HG03558 (cell line): Measurements from ENCODE around the gene ABCC12.
"Not testable (repeated sequence)": the region's sequence is repeated elsewhere in the genome, so short reads cannot be mapped to it uniquely, and the experiment has no call there.

Experiments used
- ATAC-seq: cut with Tn5 transposase; IDR thresholded peaks from one replicate; pipeline ENCODE4 v1.9.1; 2021; ENCODE audit warnings: moderate number of reproducible peaks; ENCODE audit not compliant: unreplicated experiment; ENCODE audit errors: extremely low read depth

ABCC12 gene

DNA sequence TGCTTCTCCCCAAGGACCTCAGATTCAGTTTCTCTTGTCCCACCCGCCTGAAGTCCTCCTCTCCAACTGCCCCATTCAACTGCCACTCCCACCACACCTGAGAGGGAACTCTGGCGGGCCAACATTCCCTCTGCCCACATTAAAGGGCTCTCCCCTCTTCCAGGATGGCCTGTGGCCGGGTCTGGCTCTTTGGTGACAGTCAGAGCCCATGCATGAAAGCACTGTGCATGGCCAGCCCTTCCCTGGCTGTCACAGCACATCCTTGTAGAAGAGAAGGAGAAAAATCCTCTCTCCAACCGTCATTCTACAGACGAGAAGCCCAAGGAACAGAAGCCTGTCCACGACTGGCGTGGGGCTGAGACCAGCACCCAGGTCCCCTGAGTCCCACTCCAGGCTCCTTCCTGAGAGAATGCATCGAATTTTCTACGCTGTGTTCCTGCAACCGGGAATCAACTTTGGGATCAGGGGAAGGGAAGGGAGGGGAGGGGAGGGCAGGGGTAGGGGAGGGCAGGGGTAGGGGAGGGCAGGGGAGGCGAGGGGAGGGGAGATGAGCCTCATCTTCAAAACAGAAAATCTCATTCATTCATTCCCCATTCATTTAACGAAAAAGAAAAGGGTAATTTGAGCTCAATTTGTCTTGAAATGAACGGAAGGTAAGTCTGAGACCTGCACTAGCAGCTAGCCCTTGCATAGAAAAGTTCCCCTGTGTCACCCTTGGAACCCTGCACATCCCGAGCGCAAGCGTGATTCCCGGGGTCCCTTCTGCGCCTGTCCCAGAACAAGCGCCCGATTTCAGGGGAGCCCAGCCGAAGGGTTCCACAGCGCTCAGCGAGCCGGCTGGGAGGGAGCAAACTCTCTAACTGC, at the start of gene ABCC12:
ABCC12 (minus strand) TSS at position 68 of the 864 bp plus-strand sequence. CDS start 9,569 bp downstream, outside the sequence.
- ATAC-seq: no peak

DNA sequence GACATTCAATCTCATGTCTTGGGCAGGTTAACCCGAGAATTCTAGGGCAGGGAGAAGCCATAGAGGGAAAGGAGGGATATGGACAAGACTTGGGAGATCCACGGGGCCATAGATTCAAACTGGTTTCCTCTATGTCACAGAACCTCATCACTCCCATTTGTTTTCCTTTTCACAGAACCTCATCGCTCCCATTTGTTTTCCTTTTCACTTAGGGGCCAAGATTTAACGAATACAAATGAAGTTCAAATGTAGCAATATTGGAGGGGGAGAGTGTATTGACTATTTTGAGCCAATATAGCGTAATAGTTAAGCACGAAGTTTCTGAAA, 49.0 kb upstream of the ABCC12 start:
- no peak for ATAC-seq

DNA sequence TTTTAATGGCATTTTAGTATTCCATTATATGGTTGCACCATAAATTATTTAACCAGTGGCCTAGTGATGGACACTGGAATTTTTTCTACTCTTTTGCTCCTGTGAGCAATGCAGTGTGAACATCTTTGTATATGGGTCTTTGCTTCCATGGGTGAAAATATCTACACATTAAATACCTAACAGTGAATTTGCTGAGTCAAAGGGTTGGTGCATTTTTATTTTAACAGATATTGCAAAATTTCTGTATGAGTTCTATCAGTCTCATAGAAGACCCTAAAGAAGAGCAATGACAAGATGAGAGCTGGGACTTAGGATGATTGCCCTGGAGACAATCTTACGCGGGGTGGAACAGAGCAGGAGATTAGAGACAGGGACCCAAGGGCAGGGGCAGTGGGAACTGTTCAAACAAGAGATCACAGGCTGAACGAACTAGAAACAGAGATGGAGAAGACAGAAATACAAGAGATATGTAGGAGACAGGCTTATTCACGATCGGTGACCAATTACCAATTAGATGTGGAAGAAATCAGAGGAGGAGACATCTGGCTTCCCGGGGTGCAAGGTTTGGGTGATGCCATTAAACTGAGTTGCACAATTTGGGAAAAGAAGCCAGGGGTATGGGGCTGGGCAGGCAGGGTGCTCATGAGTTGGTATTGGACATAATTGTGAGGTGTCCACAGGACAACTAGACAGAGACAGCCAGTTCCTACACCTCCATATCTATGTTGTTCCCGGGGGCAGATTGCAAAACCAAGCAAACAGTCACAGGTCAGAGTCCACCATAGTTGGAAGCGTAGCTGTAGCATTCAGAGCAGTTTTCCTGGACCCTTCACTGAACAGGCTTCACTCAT, 48.4 kb upstream of the ABCC12 start:
- no peak for ATAC-seq

DNA sequence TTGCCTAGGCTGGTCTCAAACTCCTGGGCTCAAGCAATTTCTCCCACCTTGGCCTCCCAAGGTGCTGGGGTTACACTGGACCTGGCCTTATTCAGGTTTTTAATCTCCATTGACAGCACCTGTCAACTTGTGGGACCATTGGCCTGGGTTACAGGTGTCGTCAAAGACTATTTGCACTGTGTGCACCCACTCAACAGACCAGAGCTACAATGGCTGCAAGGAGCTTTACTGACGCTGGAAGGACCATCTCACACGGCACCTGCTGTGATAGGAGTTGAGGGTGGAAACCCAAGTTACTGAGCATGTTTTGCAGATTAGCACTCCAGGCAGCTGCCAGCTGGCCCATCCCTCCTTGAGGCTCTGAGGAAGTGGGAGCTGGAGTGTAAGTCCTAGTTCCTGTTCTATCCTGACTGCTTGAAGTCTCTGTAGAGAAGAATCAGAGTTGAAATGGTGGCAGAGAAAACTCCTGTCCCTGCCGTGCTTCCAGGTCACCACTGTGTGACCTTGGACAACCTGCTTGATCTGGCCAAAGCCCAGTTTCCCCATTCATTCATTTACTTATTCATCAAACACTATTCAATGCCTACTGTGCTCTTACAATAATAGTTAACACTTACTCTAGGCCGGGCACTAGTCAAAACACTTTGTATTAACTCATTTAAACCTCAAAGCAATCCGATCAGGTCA, 45.9 kb upstream of the ABCC12 start:
- no peak for ATAC-seq

DNA sequence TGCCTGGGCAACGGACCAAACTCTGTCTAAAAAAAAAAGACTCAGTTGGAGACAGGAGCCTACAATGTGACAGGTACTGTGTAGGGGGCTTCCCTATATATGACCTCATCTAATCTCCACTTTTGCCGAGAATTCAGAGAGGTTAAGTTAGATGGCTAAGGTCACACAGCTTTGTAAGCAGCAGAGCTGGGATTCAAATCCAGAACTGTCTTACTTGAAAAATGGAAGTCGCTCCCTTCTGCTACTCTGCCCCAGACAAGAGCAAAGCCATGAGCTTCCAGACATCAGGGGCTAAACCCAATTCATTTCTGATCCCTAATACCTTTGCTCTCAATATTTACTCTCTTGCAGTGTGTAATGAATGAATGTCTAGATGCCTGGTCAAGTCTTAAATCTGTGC, 41.5 kb upstream of the ABCC12 start:
- no peak for ATAC-seq

DNA sequence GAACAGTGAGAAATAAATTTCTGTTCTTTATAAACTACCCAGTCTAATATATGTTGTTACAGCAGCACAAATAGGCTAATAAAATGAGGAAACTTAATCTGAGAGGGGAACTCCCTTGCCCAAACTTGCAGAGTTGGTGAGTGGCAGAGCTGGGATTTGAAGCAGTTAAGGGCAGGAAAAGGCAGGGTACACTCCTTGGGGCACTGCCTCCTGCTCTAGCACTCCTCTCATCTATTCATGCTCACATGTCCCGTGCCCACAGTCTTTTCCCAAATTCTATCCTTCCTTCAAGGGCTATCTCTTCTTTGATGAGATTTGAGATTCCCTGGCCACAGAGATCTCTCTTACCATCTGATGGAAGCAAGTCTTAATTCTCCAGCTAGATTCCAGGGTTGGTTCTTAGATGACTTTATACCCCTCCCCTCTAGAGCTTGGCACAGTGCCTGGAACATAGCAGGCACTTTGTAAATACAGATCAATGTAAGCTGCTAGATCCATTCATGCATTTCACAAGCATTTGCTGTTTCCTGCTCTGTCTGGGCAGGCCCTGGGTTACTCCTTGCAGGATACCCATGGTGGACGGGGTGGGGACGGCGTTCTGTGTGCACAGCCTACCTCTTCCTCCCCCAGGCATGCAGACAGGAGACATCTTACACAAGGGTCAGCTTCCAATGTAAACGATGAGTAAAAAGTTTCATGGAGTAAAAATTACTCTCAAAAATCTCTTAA, 39.2 kb upstream of the ABCC12 start:
- no peak for ATAC-seq

DNA sequence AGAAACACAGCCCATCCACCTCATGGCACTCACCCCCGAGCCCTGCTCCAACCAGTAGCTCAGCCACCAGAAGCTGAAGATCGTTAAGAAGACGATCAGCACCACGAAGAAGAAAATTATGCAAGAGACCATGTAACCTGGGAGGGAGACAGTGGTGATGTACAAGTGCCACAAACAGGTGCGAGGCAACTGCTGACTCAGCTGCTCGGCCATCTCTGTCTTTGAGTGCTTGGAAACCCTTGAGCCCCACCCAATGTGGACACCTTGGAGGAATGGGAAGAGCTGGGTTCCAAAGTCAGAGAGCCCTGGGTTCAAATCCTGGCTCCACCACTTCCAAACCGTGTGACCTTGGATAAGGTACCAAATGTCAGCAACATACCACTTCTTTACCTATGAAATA, 38.1 kb upstream of the ABCC12 start:
- no peak for ATAC-seq

DNA sequence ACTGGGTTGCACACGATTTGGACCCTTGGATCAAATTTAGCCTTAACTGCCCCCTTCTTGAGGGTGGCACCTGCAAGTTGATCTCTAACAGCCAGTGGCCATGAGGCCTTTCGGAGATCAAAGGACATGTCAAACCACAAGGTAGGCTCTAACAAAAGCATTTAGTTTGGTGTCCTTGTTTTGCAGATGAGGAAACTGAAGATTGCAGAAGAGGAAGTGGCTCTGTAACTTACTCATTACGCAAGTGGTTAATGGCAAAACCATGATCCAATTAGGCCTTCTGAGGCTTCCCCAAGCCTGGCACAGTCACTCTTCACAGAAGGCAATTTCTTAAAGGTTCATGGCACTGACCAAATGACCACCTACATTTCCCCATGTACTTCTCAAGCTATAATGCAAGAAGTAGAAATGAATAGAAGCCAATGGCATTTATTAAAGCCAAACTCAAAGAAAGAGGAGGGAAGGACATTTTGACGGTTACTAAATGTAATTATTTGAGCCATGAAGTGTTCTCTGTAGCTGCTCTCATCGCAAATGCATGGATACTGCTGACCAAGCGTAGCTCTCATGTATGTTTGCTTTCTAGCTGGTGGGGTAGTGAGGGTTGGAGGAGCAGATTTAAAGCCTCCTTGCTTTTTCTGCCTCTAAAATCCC, 32.8 kb upstream of the ABCC12 start:
- peak; percentile 86 for ATAC-seq

DNA sequence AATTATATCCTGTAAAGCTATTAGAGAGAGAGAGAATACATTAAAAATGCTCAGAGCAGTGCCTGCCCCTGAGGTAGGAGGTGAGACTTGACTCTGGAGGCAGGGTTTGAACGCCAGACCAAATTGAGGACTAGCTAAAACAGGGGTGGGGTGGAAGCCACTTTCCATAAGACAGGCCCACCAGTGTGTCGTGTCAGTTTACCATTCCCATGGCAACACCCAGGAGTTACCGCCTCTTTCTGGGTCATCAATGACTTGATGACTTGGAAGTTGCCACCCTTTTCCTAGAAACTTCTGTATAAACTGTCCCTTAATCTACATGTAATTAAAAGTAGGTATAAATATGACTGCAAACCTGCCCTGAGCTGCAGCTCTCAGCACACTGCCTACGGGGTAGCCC, 32.0 kb upstream of the ABCC12 start:
- ATAC-seq: no peak

DNA sequence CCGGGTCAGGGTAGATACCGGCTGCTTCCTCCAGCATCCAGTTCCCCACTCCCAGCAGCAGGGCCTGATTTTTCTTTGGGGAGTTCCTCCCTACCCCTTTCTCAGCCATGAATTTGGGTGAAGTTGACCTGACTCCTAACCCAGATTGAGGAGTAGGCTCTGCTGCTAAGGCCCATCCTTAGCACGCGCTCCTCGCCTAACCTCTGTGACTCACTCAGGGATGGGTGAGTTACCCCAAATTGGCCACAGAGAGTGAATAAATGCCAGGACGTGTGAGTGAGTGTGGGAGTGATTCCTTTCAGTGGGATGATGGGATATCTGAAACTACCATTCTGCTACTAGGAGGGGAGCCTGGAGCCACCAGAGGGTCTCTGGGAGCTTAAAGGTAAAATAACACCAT, 28.9 kb upstream of the ABCC12 start:
- no peak for ATAC-seq

DNA sequence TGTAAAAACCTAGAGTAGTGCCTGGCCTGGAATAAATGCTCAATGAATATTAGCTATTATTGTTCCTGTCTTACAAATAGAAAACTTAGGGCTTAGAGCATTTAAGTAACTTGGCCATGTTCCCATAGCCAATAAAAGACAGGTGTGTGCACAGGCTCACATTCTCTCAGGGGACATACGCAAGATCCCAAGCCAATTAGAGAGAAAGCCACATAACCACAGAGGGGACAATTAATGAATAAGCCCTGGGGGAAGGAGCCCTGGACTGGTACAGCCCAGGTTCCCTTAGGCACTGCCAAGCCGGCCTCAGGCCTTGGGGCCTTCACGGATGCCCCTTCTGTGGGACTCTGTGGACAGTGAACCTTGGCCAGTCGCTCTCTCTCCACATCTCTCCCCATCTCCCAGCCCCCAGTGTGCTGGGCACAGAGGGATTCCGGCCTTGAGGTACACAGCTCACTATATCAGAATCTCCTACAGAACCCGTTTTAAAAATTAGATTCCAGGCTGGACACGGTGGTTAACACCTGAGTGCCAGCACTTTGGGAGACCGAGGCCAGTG, 27.3 kb upstream of the ABCC12 start:
- ATAC-seq: no peak

DNA sequence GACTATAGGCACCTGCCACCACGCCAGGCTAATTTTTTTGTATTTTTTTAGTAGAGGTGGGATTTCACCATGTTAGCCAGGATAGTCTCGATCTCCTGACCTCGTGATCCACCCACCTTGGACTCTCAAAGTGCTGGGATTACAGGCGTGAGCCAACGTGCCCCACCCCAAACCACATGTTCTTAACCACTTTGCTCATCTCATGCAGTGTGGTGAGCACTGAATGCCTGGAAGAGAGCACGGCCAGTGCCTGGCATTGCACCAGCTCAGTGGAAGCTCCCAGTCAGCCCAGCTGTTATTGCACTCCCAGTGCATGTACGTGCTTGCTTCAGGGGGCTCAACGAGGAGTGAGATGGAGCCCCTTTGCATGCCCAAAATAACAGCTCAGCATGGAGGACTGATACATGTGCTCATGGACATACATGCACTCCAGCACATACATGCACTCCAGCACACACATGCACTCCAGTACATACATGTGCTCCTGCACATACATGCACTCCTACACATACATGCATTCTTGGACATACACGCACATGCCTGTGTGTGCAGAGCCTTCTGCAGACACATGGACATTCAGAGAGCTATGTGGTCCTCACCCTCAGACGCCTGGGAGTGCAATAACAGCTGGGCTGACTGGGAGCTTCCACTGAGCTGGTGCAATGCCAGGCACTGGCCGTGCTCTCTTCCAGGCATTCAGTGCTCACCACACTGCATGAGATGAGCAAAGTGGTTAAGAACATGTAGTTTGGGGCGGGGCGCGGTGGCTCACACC, 26.1 kb upstream of the ABCC12 start:
- ATAC-seq: not testable (repeated sequence)

DNA sequence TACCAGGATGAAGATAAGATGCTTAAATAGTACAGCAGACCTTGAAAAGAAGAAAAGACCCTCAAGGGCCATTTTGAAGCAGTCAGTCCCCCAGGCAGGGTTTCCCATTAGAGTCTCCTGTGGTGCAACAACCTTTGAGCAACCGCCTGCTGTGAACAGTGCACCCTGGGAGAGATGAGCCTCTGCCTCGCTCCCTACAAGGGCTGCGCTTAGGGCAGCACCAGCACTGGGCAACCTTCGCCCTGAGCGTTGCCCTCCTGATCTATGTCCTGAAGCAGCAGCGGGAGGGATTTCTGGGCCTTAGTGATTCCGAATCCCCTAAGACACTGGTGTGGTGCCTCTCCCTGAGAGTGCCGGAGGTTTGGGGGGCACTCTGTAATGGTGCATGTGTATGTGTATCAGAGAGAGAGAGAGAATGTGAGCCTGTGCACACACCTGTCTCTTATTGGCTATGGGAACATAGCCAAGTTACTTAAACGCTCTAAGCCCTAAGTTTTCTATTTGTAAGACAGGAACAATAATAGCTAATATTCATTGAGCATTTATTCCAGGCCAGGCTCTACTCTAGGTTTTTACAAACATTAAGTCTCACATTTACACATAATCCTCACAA, 25.2 kb upstream of the ABCC12 start:
- ATAC-seq: no peak

DNA sequence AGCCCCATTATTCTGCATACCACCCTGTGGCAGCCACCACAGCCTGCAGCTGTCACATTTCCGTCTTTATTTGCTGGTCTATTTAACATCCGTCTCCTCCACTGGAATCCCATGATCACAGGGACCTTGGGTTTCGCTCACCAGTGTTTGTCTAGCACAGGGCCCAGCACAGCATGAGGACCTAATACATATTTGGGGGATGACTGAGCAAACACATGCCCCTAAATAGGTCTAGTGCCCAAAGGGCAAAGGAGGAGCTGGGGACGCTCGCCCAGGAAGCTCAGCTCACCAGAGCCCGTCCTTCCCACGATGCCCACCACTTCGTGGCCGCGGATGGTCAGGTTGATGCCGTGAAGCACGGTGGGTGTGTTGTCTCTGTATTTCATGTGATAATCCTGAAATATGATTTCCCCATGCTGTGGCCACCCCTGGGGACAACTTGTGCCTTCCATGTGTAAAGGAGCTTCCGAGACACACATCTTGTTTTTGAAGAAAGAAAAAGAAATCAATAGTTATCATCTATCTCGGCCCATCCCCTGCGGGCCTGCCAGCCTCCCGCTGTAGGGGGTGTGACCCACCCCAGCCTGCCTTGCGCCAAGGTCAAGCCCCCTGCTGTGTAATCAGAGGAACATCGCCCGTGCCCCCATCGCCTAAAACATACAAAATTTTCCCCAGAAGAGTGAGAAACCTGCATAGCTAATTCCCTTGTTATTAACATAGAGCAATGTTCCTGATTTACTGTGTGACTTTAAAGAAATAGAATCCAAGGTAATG, 21.0 kb upstream of the ABCC12 start:
- no peak for ATAC-seq

DNA sequence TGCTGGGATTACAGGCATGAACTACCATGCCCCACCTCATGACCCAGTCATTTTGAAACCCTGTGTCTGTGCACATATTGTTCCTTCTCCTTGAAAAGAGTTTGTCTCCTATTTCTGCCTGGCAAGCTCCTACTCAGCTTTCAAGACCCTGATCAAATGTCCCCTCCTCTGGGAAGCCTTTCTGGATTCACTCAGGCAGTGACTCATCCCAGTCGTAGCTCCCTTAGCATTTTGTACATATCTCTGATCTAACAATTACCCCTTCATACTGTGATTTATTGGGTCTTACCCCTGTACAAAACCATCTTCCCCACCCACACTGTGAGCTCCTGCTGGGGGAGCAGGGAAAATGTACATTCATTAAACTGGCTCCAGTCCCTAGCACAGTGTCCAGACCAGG, 18.1 kb upstream of the ABCC12 start:
- ATAC-seq: no peak

DNA sequence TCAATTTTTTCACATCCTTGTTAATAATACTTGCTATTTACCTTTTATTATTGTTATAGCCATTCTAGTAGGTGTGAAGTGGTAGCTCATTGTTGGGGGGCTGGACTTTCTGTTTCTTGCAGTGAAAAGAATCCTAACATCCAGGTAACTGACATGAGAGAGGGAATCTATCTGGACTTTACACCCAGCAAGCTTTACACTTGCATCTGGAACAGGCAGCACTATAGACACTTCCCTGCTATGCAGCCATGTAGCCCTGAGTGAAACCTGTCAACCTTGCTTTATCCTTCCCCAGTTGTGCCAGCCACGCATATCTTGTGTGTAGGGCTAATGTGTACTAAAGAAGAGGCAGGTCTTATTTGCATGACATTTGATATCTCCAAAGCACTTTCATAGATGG, 16.9 kb upstream of the ABCC12 start:
- ATAC-seq: no peak

DNA sequence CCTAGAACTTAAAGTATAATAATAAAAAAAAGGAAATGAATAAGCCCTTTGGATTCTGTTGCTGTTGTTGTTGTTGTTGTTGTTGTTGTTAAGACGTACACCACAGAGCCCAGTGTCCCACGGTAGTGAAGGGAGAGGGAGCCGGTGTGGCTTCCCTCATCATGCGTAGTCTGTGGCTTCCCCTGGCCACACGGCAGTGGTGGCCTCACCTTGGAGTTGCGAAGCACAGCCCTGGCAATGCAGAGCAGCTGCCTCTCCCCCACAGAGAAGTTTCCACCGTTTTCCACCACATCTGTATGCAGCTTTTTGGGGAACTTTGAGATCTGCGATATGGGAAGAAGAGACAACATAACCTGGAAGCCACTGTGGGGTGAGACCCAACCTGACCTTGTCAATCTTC, 14.1 kb upstream of the ABCC12 start:
- no peak for ATAC-seq

DNA sequence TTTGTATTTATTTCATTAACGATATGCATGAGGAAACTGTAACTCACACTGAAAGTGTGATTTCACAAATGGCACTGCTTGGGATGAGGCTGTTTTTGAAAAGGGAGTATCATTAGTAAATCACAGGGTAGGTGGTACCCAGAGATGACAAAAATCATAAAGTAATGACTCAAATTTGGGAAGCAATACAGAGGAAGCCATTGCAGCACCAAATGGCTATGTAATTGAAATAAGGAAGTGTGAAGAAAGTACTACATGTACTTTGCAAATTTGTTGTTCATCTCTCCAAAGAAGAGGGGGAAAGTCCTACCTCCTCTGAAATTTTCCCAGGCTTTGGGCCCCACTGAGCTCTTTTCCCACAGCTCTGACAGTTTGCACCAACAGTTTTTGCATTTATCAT, 12.3 kb upstream of the ABCC12 start:
- no peak for ATAC-seq
